ENCODE measurements around the gene DGKI. TPM values are rescaled to one million over a fixed set of nuclear protein-coding genes. Genes with fewer than 3 reads are reported as not detected.

The DGKI gene
- total and polyA plus RNA-seq, 2 experiments from 2014 or later: 0.16 to 1.0 TPM

GRCh38 chr7:137417464-137417863 is 429.3 kb downstream of the DGKI start (continued):
- TF ChIP-seq ZNF462 (CRISPR knock-in tag; IDR thresholded peaks at IDR 0.05) (no peak), ZNF114 (CRISPR knock-in tag; IDR thresholded peaks at IDR 0.05) (no peak), EZH2 (IDR thresholded peaks at IDR 0.05; ENCODE audit: low read depth, unreplicated experiment) (no peak), CTCF (conservative IDR thresholded peaks at IDR 0.05; ENCODE audit: low read depth in 2 of 2) (no peak)

GRCh38 chr7:137413901-137414300 is 432.9 kb downstream of the DGKI start:
- no peaks in the 10 kb centered on the region for H3K9me3 Mint-ChIP-seq
- no peak overlapping the region for H3K27ac Mint-ChIP-seq
- H3K9me2 ChIP-seq (ENCODE audit: insufficient read depth): no peaks in the 10 kb centered on the region
- H3K27me3 Mint-ChIP-seq (ENCODE audit: insufficient read depth, low read depth, poor library complexity): peaks cover 4% of the 10 kb centered on the region
- no peak overlapping the region for H3K27ac ChIP-seq (ENCODE audit: low read depth)
- H3K4me3 Mint-ChIP-seq: no peak overlapping the region
- ATAC-seq: no peak
- DNase-seq (ENCODE audit: low spot score): no peak
- no peak overlapping the region for H2AFZ ChIP-seq
- no peak overlapping the region for H3K4me3 ChIP-seq
- no peaks in the 10 kb centered on the region for H4K20me1 ChIP-seq (replicated peaks; ENCODE audit: insufficient read depth)
- H3K4me2 ChIP-seq: no peak overlapping the region
- no peaks in the 10 kb centered on the region for H3K4me1 Mint-ChIP-seq
- H3K36me3 ChIP-seq (ENCODE audit: insufficient read depth): no peaks in the 10 kb centered on the region
- no peaks in the 10 kb centered on the region for H3F3A ChIP-seq (replicated peaks; ENCODE audit: low read depth)
- no peaks in the 10 kb centered on the region for H3K27me3 ChIP-seq (ENCODE audit: insufficient read depth)
- no peaks in the 10 kb centered on the region for H3K36me3 Mint-ChIP-seq (ENCODE audit: low read depth)
- no peaks in the 10 kb centered on the region for H3K4me1 ChIP-seq (ENCODE audit: insufficient read depth)
- no peaks in the 10 kb centered on the region for H3K79me2 ChIP-seq (replicated peaks; ENCODE audit: insufficient read depth)
- TF ChIP-seq REST (IDR thresholded peaks at IDR 0.05; ENCODE audit: unreplicated experiment) (no peak), EZH2phosphoT487 (IDR thresholded peaks at IDR 0.05; ENCODE audit: unreplicated experiment) (no peak)

Data from GM23338 (cell line).